PC-3 (cell line): ENCODE data around the gene ARID5B.

Source experiments
- EZH2 ChIP-seq: fragments of 300-600 bp; sonication (generic); IDR thresholded peaks from one replicate; pipeline ENCODE4 v1.6.1; 2017; ENCODE audit warnings: antibody characterized with exemption, mild to moderate bottlenecking, low read length; ENCODE audit not compliant: unreplicated experiment
- TF ChIP-seq, protein P1 (sequence below): fragments of 300-600 bp; sonication (generic); conservative IDR thresholded peaks from 2 replicates; pipeline ENCODE4 v1.5.1; 2017; ENCODE audit warnings: antibody characterized with exemption, low read depth, mild to moderate bottlenecking, low read length

DNA sequence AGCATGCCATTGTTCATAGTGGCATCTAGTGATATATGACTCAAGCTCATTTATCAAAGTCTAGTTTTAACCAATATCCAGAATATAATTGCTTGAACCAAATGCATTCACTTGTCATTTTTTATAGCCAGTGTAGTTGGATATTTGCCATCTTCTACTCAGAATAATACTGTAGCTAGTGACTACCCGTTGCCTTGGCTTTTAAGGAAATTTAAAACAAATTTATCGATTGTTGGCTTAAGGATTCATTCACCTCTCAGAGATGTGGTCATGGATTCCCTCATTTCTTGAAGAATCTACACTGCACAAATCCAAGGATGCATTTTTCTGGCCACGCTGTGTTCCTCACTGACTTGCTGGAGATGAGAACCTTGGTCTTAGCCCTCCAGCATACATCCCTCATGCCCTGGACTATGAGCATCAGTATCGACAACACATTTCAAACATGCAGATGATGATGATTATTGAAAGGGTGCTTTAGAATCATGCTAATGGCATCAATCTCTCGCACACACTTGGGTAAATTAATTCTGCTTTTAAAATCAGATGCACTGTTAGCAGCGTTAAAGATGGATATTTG lies 8.8 kb downstream of the ARID5B start:
- TF ChIP-seq, protein P1, sequence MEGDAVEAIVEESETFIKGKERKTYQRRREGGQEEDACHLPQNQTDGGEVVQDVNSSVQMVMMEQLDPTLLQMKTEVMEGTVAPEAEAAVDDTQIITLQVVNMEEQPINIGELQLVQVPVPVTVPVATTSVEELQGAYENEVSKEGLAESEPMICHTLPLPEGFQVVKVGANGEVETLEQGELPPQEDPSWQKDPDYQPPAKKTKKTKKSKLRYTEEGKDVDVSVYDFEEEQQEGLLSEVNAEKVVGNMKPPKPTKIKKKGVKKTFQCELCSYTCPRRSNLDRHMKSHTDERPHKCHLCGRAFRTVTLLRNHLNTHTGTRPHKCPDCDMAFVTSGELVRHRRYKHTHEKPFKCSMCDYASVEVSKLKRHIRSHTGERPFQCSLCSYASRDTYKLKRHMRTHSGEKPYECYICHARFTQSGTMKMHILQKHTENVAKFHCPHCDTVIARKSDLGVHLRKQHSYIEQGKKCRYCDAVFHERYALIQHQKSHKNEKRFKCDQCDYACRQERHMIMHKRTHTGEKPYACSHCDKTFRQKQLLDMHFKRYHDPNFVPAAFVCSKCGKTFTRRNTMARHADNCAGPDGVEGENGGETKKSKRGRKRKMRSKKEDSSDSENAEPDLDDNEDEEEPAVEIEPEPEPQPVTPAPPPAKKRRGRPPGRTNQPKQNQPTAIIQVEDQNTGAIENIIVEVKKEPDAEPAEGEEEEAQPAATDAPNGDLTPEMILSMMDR: no peak
- no peak for TF ChIP-seq EZH2
